RWPE2 (cell line): ENCODE results near the gene PLEKHG4B.

Source experiments
- ATAC-seq: fragments of 200-7000 bp; cut with Tn5 transposase; 3 replicates; pipeline ENCODE4 v1.9.1; 2021; ENCODE audit warnings: low read depth
- DNase-seq: peaks from one replicate; pipeline ENCODE4 v3.0.0-alpha.2; 2020; ENCODE audit warnings: low spot score
- H3K27ac ChIP-seq: fragments of 450-650 bp; 2 replicates; pipeline ENCODE4 v1.5.1; 2017; ENCODE audit warnings: mild to moderate bottlenecking; ENCODE audit not compliant: poor library complexity, severe bottlenecking
- H3K27me3 ChIP-seq: fragments of 250-450 bp; sonication (Bioruptor Pico); 2 replicates; pipeline ENCODE4 v1.5.1; 2021; ENCODE audit warnings: mild to moderate bottlenecking, moderate library complexity; ENCODE audit not compliant: insufficient read depth, poor library complexity, severe bottlenecking
- H3K36me3 ChIP-seq: fragments of 250-450 bp; sonication (Bioruptor Pico); 2 replicates; pipeline ENCODE4 v1.5.1; 2020; ENCODE audit warnings: low read depth, mild to moderate bottlenecking, moderate library complexity
- H3K4me1 ChIP-seq: fragments of 250-450 bp; sonication (Bioruptor Pico); 2 replicates; pipeline ENCODE4 v1.5.1; 2021; ENCODE audit warnings: mild to moderate bottlenecking, moderate library complexity; ENCODE audit not compliant: insufficient read depth, poor library complexity, severe bottlenecking
- H3K4me3 ChIP-seq: fragments of 250-450 bp; sonication (Bioruptor Pico); 2 replicates; pipeline ENCODE4 v1.5.1; 2021; ENCODE audit warnings: mild to moderate bottlenecking, moderate library complexity; ENCODE audit not compliant: severe bottlenecking
- H3K9me3 ChIP-seq: fragments of 250-450 bp; sonication (Bioruptor Pico); 2 replicates; pipeline ENCODE4 v1.5.1; 2021; ENCODE audit warnings: mild to moderate bottlenecking, moderate library complexity; ENCODE audit not compliant: severe bottlenecking
- TF ChIP-seq, protein P1 (sequence below): fragments of 450-650 bp; IDR thresholded peaks from one replicate; pipeline ENCODE4 v1.5.1; 2017; ENCODE audit warnings: mild to moderate bottlenecking, moderate library complexity; ENCODE audit not compliant: poor library complexity, severe bottlenecking

PLEKHG4B gene

DNA sequence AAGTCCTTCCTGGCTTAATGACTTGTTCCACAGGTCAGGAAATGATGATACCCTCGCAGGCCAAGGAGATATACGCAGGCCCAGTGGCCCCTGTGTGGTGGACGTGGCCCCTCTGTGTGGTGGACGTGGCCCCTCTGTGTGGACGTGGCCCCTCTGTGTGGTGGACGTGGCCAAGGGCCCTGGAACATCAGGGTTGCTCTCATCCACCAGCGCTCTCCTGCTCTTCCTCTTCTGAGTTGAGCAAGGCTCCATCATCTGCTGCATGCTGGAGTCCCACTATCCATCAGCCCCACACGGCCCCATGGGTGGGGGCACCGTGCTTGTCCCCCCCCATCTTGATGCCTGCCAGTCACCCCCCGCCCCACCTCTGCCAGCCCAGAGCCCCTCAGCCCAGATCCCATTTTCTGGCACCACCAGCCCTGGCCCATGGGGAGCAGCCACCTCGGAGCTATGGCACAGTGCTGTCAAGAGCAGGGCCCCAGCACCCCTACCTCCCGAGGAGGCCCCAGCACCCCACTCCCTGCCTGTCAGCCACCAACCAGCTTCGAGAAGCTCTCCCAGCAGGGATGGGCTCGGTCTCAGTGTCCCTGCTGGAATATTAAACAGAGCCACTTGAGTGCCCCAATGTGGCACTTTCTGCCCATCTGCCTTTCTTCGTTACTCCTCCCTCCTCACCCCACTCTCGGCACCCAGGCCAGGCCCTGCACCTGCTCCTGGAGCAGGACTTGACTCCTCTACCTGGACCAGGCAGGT is 107.4 kb downstream of the PLEKHG4B start:
- Histone ChIP-seq H3K27ac (no peak overlapping the region), H3K27me3 (no peaks in the 10 kb centered on the region), H3K4me1 (no peaks in the 10 kb centered on the region), H3K36me3 (peaks cover 9% of the 10 kb centered on the region), H3K9me3 (no peaks in the 10 kb centered on the region), H3K4me3 (no peak overlapping the region)
- DNase-seq (no peak), ATAC-seq (no peak)
- TF ChIP-seq, protein P1, sequence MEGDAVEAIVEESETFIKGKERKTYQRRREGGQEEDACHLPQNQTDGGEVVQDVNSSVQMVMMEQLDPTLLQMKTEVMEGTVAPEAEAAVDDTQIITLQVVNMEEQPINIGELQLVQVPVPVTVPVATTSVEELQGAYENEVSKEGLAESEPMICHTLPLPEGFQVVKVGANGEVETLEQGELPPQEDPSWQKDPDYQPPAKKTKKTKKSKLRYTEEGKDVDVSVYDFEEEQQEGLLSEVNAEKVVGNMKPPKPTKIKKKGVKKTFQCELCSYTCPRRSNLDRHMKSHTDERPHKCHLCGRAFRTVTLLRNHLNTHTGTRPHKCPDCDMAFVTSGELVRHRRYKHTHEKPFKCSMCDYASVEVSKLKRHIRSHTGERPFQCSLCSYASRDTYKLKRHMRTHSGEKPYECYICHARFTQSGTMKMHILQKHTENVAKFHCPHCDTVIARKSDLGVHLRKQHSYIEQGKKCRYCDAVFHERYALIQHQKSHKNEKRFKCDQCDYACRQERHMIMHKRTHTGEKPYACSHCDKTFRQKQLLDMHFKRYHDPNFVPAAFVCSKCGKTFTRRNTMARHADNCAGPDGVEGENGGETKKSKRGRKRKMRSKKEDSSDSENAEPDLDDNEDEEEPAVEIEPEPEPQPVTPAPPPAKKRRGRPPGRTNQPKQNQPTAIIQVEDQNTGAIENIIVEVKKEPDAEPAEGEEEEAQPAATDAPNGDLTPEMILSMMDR = no peak

DNA sequence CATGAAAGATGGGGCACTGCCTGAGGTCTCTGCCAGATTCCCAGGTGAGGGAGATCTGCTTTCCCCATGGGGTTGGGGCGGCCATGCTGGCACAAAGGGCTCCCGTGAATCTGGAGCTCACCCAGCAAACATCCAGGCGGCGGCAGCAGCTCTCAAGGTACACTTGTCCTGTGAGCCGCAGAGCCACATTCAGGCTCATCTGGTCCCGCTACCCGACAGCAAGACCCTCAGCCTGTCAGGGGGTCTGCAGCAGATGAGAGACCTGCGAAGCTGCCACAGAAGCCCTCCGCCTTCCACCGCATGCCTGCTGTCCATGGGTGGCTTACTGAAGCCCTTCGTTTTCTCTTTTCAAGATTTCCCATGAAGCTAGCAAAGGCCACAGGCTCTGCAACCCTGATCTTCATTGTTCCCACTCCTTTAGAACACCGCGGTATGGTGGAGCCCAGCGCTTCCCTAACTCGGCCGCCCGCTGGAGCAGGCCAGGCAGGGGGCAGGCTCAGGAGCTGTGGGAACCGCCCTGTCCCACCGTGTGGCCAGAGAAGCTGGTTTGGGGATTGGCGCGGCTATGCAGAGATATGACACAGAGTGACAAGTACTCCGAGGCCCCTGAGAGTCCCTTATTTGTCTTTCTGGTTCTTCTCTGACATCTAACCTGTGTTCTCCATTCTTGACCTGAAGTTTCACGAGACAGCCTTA is 108.1 kb downstream of the PLEKHG4B start:
- Histone ChIP-seq H3K9me3 (no peaks in the 10 kb centered on the region), H3K27me3 (no peaks in the 10 kb centered on the region), H3K4me1 (no peaks in the 10 kb centered on the region), H3K27ac (no peak overlapping the region), H3K4me3 (no peak overlapping the region), H3K36me3 (peaks cover 17% of the 10 kb centered on the region)
- DNase-seq = no peak
- ATAC-seq = no peak
- TF ChIP-seq, protein P1 = no peak

DNA sequence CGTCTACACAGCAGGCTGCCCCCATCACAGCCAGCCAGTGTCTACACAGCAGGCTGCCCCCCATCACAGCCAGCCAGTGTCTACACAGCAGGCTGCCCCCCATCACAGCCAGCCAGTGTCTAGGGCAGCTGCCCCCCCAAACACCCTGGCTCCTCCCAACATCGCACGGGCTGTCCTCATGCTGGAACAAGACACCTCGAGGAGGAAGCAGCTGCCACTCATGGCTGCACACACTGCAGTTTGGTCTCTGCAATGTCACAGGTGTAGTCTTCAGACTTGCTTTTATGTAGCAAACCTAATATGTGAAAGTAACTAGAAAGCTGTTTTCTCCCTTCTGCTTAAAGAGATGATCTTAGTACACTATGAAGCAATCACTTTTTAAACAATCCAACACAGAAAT is 109.0 kb downstream of the PLEKHG4B start:
- no peaks in the 10 kb centered on the region for H3K9me3 ChIP-seq
- TF ChIP-seq, protein P1 = no peak
- no peaks in the 10 kb centered on the region for H3K27me3 ChIP-seq
- DNase-seq (no peak), ATAC-seq (no peak)
- H3K4me1 ChIP-seq = no peaks in the 10 kb centered on the region
- peaks cover 25% of the 10 kb centered on the region for H3K36me3 ChIP-seq
- no peak overlapping the region for H3K4me3 ChIP-seq
- no peak overlapping the region for H3K27ac ChIP-seq

DNA sequence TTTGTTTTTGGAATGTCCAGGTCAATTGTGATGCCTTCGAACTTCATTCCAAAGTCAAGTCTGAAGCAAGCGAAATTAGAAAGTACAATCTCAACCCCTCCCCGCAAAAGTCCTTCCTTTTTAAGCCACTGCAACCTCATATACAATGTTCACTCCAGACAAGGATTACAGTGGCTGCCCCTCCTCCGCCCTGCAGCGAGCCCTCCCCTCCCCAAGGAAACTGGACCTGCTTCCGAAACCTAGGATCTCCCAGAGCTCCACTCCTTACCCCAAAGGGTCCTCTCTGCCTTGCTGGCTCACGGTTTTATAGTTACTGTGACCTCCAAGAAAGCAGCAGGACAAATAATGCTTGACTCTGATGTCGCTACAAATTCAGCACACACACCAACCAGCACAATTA is 109.7 kb downstream of the PLEKHG4B start:
- H3K36me3 ChIP-seq = peaks cover 26% of the 10 kb centered on the region
- TF ChIP-seq, protein P1 = no peak
- no peak overlapping the region for H3K4me3 ChIP-seq
- no peaks in the 10 kb centered on the region for H3K9me3 ChIP-seq
- no peaks in the 10 kb centered on the region for H3K27me3 ChIP-seq
- ATAC-seq (no peak), DNase-seq (no peak)
- H3K4me1 ChIP-seq = no peaks in the 10 kb centered on the region
- H3K27ac ChIP-seq = no peak overlapping the region
